Measurements from ENCODE around the gene PPP1R37.
A peak's percentile ranks its signal among the peaks of the same experiment; 100 is the strongest.
"Not testable (repeated sequence)": the region's sequence is repeated elsewhere in the genome, so short reads cannot be mapped to it uniquely, and the experiment has no call there.

The PPP1R37 gene

DNA sequence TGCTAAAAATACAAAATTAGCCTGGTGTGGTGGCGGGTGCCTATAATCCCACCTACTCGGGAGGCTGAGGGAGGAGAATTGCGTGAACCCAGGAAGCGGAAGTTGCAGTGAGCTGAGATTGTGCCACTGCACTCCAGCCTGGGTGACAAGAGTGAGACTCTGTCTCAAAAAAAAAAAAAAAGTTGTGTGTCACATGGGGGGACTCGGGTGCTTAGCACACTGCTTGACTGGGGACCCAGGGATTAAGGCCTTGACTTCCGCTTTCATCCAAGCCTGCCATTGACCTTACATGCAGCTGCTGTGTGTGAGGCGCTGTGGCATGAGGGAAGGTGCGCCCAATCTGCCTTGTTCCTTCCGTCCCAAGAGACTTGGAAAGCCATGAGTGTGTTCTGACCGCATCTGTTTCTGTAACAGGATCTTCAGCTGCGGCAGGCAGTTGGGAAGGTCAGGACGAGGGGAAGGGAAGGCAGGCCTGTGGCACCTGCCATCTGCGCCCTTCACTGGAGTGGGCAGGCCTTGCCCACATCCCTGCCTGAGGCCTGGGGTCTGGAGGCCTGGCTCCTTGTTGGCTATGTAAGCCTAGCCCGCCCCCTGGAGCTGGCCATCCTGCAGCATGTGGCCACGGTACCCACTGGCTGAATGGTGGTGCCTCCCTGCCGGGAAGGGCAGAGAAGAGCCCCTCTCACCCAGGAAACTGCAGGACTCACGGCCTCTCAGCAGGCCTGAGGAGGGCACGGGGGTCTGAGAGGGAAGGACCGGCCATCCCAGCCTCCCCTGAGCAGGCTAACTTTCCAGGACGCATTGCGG is 23.0 kb downstream of the PPP1R37 start:
- DNase-seq (ENCODE audit: low read depth) = no peak

DNA sequence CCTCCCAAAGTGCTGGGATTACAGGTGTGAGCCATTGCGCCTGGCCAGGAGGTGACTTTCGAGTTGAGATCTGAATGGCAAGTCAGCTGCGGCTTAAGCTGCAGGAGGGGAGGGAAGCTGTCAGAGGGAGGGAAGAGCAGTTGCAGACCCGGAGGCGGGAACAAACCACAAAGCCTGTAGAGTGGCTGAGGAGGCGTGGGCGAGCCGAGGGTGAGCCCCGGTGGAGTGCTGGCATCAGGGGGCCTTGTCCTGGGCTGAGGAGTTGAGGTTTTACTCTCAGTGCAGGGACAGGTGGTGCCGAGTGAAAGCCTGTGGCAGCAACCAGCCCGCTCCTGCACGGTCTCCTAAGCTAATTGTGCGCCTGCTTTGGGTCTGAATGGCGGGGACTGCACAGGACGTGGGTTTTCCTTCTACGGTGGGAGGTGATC is 24.2 kb downstream of the PPP1R37 start:
- no peak for DNase-seq (ENCODE audit: low read depth)

DNA sequence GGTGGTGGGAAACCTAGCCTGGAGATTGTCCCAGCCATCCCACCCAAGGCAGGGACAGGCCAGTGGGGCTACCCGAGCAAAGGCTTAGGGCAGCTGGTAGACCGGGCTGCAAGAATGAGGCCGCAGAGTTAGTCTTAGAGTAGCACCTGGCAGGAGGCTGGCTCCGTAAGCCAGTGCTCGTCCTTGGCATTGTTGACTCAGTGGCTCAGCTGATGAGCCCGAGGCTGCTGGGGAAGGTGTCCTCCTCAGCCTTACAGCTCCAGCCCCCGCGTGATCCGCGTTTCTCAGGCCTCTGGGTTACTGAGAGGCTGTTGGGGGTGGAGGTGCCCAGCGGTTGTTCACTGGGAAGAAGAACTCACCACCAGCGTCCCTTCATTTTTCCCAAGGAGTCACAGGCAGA is 24.7 kb downstream of the PPP1R37 start:
- DNase-seq (ENCODE audit: low read depth) = no peak

DNA sequence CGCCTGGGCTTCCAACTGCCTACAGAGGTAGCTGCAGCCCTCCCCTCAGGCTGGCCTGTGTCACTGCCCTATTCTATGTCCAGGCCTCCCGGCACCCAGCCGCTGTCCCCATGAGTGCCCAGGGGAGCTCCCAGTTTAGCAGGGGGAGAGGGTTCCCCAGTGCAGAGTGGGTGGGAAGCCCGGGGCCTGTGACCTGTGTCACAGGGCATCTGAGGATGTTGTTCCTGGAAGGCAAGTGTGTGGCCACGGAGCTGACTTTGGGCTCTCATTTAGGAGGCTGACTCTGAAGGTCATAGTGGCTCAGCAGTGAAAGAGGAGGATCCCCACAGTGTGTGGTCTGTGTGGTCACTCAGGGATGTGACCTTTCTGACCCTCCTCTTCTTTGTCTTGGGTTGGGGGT is 25.1 kb downstream of the PPP1R37 start:
- no peak for DNase-seq (ENCODE audit: low read depth)

DNA sequence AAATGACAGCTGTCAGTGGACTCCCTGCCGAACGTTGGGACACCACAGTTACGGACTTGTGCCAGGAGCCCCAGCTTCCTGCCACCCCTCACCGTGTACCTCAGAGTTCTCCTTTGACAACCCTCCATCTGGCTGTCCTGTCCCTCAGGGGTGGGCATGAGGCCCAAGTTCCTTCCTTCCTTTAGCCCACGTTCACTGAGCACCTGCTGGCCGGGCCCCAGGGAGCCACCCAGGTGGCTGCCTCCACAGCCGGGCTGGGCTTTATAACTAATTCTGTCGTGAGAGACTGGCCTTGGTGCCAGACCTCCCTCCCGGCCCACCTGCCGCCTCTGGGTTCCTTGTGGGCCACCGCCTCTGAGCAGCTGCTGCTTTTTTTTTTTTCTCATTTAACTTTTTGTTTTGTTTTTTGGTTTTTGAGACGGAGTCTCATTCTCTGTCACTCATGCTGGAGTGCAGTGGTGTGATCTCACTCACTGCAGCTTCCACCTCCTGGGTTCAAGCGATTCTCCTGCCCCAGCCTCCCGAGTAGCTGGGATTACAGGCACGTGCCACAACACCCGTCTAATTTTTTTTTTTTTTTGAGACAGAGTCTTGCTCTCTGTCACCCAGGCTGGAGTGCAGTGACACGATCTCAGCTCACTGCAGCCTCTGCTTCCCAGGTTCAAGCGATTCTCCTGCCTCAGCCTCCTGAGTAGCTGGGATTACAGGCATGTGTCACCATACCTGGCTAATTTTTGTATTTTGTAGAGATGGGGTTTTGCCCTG is 25.8 kb downstream of the PPP1R37 start:
- not testable (repeated sequence) for DNase-seq (ENCODE audit: low read depth)

DNA sequence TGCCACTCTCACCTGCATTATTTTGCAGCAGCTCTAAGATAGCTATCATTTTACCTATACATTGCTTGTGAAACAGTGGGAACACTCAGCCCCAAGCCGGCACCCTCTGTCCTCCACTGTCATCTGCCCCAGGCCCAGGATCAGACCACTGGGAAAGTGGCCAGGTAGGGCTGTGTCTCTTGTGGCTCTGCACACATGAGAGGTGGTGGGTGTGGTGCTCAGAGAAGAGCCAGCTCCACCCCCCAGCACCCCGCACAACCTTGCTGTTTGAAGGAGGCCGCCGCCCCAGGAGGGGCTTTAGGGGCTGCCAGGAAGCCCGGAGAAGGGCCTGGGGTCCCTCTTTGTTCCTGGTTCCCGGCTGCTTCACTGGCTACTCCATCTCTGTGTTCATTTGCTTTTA is 26.6 kb downstream of the PPP1R37 start:
- DNase-seq (ENCODE audit: low read depth) = no peak

DNA sequence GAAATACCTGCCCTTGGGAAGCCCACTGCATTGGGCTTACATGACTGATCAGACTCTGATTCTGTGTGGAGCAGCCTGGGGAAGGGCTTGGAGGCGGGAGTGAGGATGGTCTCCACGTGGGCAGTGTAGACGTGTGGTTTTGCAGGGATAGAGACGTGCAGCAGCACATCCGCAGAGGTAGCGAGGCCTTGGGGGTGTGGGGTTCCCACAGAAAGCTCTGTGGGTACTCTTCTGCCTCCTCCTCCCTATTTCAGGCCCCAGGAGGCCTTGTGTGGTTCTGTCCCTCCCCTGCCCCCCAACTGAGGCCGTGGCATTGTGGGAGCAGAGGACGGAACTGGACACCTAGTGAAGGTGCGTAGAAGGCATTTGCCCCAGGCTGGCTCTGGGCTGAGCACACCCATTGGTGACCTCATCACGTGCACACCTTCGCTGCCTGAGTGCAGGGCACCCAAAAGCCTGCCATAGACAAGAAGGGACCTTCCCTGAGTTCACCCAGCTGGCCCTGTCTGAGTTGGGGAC is 28.9 kb downstream of the PPP1R37 start:
- no peak for DNase-seq (ENCODE audit: low read depth)

DNA sequence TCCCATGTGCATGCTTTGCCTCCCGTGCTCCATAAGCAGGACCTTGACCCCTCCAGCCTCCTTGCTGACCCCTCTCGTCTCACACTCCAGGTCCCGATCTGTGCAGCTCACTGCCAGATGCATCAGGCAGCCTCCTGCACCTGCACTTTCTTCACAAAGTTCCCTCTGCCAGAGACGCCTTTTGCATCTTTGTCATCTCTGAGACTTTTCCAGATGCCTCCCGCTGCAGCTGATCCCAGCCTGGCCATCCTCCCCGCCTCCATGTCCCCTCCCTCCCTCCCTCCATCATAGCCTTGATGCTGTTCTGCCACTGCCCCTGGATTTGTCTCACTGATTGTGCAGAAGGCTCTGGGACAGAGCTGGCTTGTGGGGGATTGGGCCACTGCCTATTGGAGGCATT is 29.9 kb downstream of the PPP1R37 start:
- DNase-seq (ENCODE audit: low read depth) = no peak

DNA sequence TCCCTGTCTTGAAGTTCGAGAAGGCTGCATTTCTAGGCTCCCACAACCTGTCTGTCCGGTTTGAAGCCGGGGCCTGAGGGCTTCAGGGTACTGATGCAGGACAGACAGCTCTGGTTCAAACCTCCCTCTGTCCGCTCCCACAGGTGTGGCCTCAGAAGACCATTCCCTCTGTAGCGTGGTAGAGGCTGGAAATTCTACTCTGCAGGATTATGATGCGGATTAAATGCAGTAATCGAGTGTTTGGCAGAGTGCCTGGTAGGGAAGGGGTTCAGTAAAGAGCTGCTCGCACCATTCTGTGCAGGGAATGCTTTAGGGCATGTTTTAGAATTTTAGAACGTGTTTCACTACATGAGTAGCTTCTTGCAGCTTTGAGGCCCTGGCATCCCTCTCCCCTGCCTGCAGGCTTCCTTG is 30.5 kb downstream of the PPP1R37 start:
- no peak for DNase-seq (ENCODE audit: low read depth)

DNA sequence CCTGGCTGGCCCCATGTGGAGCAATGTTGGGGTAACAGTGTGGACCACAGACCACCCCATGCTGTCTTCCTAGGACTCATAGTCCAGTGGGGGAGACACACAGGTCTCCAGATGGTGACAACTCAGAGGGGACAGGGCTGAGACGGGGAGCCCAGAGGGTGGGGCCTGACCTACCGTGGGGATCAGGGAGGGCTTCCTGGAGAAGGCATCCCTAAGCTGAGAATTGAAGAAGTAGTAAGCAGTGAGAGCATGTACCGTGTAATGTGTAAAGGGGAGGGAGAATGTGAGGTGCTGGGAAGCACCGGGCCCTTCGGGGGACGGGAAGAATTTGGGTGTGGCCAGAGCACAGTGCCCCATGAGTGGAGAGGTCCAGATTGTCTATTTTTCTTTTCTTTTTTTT is 31.0 kb downstream of the PPP1R37 start:
- DNase-seq (ENCODE audit: low read depth) = no peak

DNA sequence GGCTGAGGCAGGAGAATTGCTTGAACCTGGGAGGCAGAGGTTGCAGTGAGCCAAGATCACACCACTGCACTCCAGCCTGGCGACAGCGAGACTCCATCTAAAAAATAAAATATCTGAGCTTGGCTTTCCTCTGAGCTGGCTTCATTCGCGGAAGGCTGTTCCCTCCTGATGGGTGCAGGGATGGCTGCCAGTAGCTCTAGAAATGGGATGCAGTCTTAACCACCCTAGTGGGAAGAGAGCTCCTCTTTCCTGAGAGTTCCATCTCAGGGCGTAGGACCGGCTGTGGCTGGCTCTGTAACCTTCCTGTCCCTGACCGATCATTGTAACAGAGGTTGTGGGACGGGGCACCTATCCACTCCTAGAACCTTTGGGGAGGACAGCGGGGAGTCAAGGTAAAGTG is 32.4 kb downstream of the PPP1R37 start:
- no peak for DNase-seq (ENCODE audit: low read depth)

DNA sequence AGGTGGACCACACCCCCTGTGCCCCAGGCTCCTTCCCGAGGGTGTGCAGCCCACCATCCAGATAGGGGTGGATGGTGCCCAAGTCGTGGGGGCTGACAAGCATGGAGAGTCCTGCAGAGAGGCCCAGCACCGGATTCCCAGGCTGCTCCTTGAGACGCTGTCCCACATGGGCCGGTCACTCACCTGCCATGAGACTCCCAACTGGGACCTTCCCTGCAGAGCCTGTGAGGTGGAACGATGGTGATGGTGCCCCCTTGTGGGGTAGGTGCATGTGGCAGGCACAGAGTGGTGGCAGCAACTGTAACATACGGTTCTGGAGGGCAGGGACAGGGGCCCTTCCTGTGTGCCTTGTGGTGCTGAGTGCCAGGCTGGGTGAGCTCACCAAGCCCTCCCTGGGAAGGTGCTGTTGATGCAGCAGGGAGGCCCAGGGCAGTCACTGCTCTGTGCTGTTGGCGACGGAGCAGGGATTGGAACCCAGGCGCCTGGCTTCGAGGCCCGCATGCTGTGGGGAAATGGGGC is 33.1 kb downstream of the PPP1R37 start:
- peak; percentile 42 for DNase-seq (ENCODE audit: low read depth)

DNA sequence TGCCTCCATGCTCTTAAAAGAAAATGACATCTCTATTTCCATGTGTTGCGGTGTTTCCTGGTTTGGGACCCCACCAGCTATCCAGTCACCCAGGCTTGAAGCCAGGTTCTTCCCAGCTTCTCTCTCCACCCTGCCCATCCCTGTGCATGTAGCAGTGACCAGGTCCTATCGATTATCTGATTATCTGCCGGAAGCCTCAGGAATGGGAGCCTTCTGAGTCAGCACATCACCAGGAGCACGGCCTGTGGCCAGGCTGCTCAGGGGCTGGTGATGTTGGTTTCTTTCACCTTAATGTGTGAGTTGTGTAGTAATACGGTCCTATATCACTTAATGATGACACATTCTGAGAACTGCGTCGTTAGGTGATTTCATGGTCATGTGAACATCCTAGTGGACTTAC is 33.7 kb downstream of the PPP1R37 start:
- DNase-seq (ENCODE audit: low read depth) = no peak

DNA sequence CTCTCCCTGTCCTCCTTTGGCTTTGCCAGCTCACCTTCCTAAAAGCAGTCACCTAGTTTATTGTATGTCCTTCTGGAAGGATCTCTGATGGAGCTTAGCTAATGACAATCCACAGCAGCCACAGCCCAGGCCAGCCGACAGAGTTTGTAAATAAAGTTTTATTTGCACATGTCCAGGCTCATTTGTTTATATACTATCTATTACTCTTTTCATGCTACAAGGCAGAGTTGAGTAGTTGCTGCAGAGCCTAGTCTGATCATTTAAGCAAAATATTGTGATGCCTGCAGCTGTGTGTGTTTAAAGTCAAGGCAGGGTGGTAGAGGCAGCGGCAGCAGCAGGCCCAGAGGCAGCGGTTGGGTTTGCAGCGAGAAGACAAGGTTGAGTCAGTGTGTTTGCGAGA is 35.2 kb downstream of the PPP1R37 start:
- no peak for DNase-seq (ENCODE audit: low read depth)

DNA sequence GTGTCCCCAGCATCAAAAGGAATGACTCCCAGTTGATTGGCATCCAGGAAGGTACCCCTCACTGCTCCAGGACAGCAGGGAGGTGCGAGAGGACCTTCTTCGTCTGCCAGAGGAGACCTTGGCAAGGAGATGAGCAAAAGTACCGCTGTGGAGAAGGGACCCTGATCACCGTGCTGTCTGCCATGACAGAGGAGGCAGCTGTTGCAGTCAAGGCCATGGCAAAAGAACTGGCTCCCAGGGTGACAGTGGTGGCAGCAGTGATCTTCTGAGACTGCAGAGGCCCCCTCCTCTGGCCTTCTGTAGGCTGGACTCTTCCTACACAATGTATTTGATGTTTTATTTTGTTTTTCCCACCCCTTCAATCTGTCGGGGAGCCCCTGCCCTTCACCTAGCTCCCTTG is 35.8 kb downstream of the PPP1R37 start:
- DNase-seq (ENCODE audit: low read depth) = no peak

DNA sequence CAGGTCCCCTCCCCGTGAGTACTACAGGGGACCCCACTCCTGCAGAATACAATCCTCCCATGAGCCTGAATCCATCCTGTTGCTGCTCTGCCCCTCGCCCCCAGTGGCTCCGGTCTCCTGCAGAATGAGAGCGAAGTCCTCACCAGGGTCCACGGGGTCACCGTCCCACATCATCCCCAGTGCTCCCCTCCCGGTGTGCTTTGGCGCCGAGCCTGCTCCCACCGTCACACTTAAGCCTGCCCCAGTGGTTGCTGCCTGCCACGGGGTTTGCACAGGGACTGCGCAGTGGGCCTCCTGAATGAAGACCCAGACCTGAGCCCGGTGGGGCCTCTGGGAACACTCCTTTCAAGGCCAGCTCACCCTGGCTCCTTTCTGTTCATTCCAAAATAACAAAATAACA is 37.3 kb downstream of the PPP1R37 start:
- DNase-seq (ENCODE audit: low read depth) = no peak

DNA sequence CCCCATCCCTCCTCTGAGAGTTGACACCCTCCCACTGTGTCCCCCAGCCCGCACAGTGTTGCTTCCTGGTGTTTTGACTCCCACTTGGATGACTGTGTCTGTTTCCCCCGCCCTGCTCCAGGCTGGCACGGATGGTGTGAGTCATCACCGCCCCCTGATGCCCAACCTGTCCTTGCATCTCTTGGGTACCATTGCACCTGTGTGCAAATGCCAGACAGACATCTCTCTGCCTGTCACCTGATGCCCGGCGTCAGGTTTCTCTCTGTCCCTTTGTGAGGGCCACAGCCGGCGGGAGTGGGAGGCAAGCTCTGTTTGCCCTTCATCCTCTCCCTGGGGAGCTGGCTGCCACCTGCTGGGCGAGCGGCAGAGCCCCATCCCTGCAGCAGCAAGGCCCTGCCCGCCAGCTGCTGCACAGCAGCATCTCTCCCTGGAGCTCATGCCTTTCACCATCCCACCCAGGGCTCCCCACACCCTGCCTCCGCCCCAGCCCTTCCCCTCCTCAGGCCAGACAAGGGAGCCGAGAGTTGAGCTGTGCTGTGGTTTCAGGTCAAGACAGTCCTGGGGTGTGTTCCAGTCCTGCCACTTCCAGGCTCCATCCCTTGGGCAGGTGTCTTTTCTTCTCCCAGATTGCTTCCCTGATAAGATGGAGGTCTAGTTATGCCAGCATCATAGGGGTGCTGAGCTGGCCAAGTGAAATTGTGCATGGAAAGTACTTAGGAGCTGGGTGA is 38.1 kb downstream of the PPP1R37 start:
- DNase-seq (ENCODE audit: low read depth) = no peak

DNA sequence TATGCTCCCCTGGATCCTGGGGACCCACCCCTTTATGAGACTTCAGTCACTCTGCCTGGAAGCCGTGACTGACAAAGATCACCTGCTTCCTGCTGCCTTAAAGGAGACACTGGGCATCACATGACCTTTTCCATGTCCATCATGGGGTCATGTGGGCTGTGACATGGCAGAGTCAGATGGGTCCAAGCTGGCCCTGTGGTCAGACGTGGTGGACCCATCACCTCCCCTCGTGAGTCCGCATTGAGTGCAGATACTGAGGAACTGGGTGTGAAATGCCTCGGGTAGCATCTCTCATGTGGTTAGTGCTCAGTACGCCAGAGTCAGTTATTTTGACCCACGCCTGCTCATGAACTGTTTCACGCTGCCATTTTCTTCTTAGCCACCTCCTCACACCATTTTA is 40.7 kb downstream of the PPP1R37 start:
- no peak for DNase-seq (ENCODE audit: low read depth)

DNA sequence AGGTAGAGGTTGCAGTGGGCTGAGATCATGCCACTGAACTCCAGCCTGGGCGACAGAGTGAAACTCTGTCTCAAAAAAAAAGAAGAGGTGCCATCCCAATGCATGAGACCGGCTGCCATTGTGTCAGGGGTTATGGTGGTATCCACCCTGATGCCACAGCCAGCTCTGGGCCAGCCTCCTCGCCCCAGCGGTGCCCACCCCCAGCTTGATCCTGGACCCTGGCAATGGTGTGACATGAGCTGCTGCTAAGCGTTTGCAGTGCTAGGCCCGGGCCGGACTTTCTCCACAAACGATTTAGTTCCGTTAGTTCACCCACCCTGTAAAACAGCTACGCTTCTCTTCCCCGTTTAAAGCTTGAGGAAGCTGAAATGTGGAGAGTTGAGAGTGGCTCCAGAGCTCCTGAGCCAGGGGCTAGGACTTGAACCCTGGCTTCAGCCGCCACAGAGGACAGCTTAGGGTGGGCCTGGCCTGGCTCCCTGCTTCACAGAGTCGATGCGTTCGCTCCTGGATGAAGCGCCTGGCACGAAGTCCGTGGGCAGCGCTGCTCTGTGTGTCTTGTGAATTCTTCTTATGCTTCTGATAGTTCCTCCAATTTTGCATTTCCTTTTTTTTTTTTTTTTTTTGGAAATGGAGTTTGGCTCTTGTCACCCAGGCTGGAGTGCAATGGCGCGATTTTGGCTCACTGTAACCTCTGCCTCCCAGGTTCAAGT is 42.4 kb downstream of the PPP1R37 start:
- DNase-seq (ENCODE audit: low read depth) = no peak

DNA sequence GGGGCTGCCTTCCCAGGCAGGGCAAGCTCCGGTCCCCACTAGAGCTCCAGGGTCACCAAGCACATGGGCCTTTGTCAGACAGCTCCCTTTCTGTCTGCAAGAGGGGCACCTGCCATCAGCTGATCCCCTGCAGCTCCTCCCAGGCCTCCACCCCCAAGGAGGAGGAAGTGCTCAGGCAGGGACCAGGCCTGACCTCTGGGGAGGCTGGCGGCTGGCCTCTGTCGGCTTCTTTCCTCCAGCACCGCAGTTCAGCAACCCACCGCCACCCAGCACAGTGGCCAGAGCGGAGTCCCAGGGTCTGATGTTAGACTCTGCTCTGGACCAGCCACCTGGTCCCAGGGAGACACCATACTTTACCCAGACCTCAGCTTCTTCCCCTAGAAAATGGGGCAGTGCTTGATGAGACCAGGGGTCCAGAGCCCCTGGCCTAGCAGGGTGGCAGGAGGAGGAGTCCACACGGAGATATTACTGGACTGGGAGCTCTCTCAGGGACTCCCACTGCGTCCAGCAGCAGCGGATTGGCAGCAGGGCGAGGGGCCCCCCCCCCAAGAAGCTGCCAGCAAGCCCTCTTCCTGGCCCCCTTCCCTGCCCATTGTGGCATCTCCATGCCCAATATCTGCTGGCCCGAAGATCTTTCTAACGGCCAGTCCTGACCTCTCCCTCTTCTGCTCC is 43.7 kb downstream of the PPP1R37 start:
- no peak for DNase-seq (ENCODE audit: low read depth)

DNA sequence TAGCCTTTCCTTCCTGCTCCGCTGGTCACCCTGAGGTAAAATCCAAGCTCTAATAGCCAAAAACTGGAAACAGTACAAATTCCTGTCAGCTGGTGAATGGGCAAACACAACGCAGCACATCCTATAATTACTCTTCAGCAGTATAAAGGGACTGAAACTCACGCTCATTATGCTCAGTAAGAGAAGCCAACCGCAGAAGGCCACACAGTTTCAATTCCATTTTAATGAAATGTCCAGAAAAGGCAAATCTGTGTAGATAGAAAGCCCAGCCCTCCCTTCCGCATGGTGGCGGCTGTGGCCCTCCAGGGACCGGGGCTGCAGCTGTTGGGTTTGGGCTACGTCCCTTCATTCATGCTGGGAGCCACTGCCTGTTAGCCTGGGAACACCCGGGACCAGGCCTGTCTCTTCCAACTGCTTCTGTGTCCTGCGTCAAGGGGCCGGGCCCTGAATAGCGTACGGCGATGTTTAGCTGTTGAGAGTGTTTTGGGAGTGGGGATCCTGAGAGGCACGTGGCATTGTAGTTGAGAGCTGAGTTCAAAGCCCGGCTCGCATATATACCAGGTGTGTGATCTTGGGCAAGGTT is 44.3 kb downstream of the PPP1R37 start:
- no peak for DNase-seq (ENCODE audit: low read depth)

Data from stimulated activated CD8-positive, alpha-beta memory T cell treated with anti-CD3 and anti-CD28 coated beads, Interleukin-15, amount 100 ng/mL, for 1 hour (primary cell).